Measurements from ENCODE around the gene CDC42BPB.

Gene CDC42BPB

DNA sequence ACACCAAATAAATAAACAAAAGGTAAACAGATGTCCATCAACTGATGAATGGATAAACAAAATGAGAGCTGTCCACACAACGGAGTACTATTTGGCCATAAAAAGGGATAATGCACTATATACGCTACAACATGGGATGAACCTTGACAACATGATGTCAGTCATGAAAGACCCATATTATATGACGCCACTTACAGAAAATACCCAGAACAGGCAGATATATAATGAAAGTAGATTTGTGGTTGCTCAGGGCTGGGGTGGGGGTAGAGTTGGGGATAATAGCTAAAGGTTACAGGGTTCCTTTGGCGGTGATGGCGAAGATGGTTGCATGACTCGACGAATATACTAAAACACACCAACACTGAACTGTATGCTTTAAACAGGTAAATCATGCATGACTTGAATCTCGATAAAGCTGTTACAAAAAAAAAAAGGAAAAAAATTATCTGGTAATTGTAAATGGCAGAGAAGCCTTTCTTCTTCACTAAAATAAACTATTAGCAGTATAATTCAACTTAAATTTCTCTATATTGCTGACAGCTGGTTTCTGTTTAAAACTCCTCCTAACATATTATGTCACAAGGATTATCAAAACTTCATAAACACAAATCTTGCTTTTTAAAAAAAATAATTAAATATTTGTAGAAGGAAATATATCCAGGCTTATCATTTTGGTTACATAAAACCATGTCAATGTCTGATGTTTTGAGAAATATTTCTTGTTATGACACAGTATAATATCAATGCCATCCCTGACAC, 13.9 kb downstream of the CDC42BPB start:
- TF ChIP-seq, protein P1, sequence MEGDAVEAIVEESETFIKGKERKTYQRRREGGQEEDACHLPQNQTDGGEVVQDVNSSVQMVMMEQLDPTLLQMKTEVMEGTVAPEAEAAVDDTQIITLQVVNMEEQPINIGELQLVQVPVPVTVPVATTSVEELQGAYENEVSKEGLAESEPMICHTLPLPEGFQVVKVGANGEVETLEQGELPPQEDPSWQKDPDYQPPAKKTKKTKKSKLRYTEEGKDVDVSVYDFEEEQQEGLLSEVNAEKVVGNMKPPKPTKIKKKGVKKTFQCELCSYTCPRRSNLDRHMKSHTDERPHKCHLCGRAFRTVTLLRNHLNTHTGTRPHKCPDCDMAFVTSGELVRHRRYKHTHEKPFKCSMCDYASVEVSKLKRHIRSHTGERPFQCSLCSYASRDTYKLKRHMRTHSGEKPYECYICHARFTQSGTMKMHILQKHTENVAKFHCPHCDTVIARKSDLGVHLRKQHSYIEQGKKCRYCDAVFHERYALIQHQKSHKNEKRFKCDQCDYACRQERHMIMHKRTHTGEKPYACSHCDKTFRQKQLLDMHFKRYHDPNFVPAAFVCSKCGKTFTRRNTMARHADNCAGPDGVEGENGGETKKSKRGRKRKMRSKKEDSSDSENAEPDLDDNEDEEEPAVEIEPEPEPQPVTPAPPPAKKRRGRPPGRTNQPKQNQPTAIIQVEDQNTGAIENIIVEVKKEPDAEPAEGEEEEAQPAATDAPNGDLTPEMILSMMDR (IDR thresholded peaks at IDR 0.05): no peak

DNA sequence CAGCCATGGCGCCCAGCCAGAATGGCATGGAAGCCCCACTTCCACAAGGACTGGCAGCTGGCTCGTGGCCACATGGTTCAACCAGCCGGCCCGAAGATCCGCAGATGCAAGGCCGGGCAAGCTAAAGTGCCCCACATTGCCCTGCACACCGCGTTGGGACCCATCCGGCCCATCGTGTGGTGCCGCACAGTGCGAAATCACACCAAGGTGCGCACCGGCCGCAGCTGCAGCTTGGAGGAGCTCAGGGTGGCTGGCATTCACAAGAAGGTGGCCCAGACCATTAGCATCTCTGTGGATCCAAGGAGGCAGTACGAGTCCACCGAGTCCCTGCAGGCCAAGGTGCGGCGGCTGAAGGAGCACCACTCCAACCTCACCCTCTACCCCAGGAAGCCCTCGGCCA, 15.9 kb downstream of the CDC42BPB start:
- TF ChIP-seq, protein P1 (IDR thresholded peaks at IDR 0.05): no peak

DNA sequence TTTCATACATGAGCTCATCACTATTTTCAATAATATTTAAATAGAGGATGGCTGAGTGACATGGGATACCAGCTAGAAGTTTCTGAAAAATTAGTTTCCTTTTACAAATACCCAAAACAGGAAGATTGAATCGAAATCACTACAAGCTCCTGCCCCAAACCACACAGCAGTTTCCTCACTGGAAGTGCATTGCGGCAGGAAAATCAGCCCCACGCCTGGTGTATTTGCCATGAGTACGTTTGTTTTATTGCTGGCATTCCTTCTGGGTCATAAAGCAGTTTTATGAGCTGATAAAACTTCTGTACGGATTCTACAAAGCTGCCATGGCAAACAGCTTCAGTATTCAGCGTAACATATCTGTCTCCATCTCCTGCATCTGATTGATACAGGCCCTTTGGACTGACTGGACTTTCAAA, 23.7 kb downstream of the CDC42BPB start:
- TF ChIP-seq, protein P1 (IDR thresholded peaks at IDR 0.05): no peak

DNA sequence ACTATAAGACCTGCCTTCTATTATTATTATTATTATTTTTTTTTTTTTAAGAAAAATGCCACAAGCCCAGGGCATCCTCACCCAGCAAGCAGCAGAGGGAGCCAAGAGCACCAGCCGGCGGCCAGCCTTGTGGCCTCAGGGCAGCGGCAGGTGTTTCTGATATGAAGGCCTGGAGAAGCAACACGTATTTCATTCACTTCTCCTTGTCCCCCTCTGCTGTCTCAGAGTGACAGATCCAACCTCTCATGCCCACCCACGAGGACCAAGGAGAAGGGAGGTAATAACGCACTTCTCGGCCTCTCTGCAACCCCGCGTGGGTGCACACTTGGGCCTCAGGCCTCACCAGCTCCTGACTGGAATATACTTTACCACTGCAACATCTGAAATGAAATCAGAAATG, 25.4 kb downstream of the CDC42BPB start:
- TF ChIP-seq, protein P1 (IDR thresholded peaks at IDR 0.05): peak; percentile 38; the same call in 1 of the 2 replicates

DNA sequence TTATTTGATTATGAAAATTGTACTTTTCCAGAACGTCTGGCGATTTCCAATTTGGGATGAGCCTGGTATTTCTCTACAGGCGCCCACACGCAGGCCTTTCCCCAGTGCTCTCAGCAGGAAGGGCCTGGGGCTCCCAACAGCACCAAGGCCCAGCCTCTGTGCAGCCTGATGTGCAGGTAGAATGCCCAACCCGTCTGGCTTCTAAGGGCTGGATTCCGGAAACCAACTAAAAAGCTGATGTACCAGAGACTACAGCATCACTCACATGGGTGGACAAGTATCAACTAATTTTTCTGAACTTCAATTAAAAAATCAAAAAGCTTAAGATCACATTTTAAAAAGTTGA, 25.8 kb downstream of the CDC42BPB start:
- TF ChIP-seq, protein P1 (IDR thresholded peaks at IDR 0.05): no peak

DNA sequence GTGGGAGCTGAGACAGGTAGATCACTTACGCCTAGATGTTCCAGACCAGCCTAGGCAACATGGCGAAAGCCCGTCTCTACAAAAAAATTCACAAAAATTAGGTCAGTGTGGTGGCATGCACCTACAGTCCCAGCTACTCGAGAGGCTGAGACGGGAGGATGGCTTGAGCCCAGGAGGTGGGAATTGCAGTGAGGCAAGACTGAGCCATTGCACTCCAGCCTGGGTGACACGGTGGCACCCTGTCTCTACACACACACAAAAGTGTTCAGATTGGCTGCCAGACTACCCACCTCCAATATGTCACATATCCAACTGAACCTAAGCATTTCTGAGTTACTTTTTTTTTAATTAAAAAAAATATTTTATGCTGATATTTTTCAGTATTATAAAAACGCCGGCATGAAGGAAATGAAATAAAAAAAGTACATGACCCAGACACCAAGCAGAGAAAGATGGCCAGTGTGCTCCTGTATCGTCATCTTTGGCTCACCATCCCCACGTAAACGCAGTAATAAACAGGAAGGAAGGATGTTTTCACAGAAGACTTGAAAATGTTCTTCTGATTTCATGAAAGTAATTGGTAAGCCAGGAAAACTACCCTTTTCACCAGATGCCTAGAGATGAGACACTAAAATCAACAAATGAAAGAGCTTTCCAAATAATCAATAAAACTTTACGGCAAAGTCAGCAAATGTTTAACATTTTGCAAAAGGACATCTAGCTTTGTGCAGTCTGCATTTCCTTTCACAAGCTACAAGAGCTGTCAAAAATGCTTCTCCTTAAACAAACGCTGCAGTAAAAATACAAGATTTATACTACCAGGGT, 26.4 kb downstream of the CDC42BPB start:
- TF ChIP-seq, protein P1 (IDR thresholded peaks at IDR 0.05): no peak

DNA sequence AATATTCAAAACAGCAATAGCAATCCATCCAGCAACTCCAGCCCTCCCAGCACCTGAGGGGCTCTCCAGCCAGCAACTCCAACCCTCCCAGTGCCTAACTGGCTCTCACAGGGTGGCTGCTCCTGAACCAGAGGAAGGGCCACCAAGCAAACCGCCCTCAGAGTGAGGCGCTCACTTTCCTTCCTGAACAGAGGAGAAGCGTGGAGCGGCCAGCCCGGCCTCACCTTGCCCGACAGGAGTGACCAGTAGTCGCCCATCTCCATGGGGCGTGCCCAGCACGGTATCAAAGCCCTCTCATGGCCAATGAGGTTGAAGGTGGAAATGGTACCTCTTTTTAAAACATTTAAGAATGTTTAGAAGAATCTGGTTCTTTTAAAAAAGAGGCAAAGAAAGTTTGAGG, 27.4 kb downstream of the CDC42BPB start:
- TF ChIP-seq, protein P1 (IDR thresholded peaks at IDR 0.05): no peak

Measured in LNCAP (cell line).